ENCODE results near the gene HADH.

Gene HADH

DNA sequence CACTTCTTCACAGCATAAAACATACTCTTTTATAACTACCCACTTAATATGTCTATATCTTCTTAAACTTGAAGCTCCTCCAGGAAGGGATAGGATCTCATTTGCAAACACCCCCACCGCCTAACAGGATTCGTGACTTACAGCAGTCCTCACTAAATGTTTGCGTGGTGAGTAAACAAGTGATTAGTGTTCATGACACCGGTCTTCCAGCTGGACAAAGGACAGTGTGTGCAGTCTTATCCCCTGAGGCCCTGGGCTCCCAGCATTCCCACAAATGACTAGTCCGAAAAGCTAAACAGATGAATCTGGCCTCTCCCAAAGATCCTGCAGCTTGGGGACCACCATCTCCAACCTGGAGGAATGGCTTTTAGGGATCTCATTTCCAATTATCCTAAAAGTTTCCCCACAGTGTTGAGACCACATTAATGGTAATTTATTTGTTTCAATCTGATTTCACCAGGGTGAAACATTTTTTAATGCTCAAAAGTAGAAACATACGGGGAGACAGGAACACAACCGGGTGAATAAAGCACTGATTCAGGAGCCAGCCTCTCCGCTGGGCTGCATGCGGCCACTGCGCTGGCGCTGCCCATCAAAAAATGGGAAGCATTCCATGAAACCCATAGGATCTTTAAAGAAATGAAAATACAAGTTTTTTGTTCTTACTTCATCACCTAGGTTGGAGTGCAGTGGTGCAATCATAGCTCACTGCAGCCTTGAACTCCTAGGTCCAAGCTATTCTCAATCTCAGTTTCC lies 69.2 kb downstream of the HADH start:
- DNase-seq (ENCODE audit: low read depth), result peak; percentile 29

DNA sequence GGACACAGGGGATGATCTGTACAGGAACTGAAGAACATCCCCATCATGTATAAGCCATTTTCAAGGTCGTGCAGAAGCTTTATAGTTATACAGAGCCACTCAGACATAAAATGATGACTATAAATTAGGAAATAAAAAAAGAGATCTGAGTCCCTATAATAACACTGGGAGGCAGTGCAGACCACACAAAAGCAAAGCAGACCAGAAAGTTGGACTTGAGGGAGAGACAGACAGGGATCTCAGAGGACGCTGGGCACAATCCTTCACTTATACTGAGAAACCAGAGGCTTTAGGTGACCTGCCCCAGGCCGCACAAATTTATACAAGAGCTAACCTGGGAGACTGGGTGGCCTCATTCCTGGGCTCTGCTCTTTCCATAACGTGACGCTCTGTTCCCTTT lies 70.5 kb downstream of the HADH start:
- DNase-seq (ENCODE audit: low read depth), result peak; percentile 56

DNA sequence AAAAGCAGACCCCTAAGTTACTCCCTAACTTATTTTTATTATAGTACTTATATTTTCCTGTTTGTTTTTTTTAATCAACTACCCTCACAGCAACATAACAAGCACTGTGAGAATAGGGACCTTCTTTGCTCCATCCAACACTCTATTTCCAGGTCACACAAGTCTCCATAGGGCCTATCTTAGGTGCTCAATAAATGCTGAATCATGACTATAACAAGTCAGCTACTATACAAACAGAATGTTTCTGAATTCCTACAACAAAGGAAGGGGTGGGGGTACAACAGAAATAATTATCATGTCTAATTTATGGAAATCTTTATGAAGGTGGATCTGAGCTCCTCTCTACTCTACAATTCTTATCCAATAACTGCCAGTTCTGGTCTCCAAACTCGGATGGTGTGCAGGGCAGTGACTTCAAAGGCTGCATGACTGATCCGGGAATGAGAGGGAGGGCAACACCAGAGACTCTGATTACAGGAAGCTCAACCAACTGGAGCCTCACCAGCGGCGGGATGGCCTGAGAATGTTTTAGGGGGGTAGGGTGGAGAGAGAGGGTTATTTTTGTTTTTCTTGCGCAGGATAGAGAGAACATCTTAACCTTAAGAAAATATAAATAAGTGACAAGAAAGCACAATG lies 71.1 kb downstream of the HADH start:
- no peak for DNase-seq (ENCODE audit: low read depth)

DNA sequence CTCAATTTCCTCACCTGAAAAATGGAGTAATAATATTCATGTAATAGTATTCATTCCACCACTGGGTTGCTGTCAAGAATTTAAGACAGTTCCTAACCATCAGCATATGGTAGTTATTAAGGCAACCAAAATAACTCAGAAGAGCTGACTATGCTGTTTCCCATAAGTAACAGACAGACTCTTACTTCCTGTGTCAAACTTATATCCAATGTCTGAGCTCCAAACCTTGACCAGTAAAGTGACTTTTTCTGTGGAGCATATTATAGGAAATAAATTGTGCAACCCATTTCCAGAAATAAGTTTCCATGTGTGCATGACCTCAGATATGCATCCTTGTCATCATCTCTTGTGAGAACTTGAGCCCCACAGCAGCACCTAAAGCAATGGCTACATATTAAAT lies 78.8 kb downstream of the HADH start:
- DNase-seq (ENCODE audit: low read depth), result peak; percentile 75

DNA sequence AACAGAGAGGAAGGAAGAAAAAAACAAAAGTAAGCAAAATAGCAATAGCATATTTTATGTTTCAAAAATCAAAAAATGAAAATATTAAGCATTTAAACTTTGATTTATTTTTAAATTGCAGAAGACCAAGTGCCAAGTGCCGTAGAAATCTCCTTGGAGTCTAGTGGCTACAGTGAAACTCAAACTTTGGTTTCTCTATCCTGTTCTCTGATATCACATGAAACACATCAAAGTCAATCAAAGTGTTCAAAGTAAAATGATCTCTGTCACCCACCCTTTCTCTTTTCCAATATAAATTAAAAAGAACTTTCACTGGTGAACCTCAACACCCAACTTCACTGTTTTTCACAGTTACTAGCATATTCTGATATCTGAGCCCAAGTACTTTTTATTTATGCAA lies 81.1 kb downstream of the HADH start:
- no peak for DNase-seq (ENCODE audit: low read depth)

DNA sequence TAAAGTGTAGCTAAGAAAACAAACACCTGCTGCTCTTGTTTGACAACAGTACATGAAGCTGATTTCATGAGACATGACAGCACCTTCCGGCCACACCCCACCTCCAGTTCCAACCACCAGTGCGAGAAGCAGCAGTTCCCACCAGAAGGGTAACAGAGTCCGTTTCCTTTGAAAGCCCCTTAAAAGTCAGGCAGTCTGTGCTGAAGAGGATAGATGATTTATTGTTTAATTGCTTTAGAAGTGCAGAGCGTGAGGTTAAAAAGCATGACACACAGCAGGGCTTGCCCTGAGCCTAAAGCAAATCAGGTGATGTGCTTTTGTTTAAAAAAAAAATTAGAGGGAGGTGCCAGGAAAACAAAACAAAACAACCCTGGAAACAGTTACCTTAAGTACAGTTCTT lies 82.6 kb downstream of the HADH start:
- DNase-seq (ENCODE audit: low read depth), result no peak

DNA sequence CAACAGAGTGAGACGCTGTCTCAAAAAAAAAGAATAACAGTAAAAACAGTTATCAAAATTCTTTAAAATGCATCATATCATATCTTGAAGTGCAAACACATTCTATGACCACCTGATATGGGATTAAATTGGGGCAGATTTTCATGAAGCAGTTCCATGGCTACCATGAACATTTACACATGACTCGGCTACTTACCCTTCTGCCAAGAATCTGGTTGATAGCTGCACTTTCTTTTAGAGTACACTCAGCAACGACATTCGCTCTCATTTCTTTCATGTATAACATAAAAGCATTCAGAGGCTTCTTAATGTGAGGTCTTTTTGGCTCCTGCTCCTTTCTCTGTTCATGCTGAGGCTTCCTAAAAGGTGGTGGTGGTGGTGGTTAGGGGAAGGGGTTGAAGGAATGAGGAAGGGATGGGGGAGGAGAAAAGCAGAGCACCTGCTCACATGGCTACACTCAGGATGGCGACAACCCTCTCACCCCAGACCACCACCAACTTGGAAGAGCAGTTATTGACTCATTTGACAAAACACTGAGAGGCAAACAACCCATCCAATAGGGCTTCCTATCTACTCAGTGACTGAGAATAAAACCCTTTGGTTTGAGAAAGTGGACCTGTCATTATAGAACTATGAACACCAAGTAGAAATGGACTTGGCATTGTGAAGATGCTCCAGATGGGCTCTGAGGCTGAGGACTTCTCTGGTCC lies 88.5 kb downstream of the HADH start:
- DNase-seq (ENCODE audit: low read depth), result no peak

DNA sequence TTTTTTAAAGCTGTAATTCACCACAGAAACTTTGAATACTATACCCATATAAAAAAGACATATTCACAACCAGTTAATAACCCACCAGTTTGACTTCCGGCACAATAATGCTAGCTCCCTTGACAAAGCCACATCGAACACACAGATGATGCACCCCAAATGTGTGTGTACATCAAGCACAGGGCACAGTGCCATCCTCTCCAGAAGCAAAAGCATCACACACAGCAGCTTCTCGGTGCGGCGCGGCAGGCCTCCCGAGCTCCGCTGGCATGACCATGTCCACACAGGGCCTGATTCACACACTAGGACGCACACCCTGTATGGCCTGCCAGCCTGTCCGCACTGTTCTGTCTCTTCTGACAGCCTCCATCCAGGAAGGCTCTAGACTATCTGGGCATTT lies 91.1 kb downstream of the HADH start:
- no peak for DNase-seq (ENCODE audit: low read depth)

DNA sequence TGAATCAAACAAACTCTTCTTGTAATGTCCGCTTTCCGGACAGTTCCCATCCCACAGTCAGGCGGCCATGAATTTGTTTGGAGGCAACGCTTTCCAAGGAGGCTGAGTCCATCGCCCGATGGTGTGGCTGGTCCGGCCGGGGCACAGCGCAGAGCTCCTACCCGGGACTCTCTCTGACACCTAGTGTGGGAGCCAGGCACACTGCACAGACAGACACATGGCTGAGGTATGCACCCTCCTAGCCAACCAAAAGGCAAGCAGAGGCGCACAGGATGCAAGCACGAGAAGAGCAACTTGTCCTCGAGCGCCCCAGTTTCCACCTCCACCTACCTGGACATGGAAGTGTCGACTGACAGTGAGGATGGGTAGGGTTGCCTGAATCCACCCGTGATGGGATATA lies 91.6 kb downstream of the HADH start:
- DNase-seq (ENCODE audit: low read depth), result no peak
